Measurements from ENCODE around the gene TIRAP.

TIRAP gene

DNA sequence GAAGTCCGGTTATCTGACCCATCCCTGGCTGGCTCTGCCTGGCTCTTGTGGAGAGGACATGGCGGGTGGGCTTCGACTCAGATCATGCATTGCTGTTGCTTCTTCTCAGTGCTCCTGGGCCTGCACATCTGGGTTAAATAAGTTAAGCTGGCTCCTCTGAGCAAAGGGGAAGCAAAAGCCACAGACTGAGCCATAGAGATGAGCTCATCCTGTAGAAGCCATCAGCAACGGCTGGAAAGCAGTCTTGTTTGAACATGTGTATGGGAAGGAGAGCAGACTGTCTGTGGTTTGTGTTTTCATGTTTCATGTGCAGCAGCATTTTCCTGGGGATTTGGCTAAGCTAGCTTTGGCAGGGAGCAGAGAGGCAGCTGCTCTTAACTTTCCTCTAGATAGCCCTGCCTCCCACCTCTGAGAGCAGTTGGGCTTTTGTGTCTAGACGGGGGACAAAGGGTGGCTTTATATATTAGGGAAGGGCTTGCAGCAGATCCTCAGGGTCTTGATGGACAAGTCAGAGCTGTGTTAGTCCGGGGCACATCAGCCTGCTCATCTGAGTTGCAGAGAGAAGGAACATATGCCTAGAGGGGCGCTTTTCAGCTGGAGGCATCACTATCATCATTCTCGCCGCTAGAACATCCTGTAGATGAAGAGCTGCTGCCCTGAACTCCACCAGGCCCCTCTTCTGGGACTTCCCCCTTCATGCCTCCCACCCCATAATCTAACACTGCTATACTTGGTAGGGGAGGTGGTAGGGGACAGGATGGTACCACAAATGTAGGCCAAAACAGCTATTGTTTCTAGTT, 35.9 kb downstream of the TIRAP start:
- no peak overlapping the region for H3K4me3 ChIP-seq (ENCODE audit: low read depth, low read length)
- TF ChIP-seq, protein P1, sequence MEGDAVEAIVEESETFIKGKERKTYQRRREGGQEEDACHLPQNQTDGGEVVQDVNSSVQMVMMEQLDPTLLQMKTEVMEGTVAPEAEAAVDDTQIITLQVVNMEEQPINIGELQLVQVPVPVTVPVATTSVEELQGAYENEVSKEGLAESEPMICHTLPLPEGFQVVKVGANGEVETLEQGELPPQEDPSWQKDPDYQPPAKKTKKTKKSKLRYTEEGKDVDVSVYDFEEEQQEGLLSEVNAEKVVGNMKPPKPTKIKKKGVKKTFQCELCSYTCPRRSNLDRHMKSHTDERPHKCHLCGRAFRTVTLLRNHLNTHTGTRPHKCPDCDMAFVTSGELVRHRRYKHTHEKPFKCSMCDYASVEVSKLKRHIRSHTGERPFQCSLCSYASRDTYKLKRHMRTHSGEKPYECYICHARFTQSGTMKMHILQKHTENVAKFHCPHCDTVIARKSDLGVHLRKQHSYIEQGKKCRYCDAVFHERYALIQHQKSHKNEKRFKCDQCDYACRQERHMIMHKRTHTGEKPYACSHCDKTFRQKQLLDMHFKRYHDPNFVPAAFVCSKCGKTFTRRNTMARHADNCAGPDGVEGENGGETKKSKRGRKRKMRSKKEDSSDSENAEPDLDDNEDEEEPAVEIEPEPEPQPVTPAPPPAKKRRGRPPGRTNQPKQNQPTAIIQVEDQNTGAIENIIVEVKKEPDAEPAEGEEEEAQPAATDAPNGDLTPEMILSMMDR (IDR thresholded peaks at IDR 0.05; ENCODE audit: control insufficient read depth, extremely low read depth, insufficient read depth), result no peak
- DNase-seq (ENCODE audit: low read depth), result no peak

DNA sequence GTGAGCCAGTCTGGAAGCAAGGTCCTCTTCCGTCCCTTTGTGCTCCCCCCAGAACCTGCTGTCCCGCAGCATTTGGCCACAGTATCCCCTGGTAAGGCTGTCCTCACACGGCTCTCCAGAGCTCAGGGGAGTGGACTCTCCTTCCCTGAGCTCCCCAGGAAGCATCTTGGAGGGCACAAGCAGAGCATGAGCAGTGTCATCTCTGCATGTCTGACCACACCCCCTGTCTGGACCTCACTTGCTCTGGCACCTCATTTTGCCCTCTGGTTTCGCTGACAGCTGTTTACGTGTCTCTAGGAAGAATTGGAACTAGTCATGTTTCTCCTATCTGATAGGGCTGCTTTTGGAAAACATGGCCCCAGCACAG, 36.5 kb downstream of the TIRAP start:
- TF ChIP-seq, protein P1 (IDR thresholded peaks at IDR 0.05; ENCODE audit: control insufficient read depth, extremely low read depth, insufficient read depth), result no peak
- no peak for DNase-seq (ENCODE audit: low read depth)
- H3K4me3 ChIP-seq (ENCODE audit: low read depth, low read length), result no peak overlapping the region

DNA sequence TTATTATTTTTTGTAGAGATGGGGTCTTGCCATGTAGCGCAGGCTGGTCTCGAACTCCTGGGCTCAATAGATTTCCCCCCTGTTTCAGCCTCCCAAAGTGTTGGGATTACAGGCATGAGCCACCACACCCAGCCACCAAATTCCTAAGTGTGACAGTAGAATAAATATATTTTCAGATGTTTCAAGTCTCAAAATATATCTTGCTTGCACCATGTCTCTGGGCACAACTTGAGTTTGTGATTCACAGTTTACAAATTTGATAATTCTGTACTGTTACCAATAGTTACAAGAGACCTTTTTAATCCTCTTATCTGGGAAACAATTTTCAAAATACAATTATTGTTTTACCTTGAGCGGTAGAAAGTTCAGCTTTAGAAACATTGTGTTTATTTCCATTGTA, 40.1 kb downstream of the TIRAP start:
- TF ChIP-seq, protein P1 (IDR thresholded peaks at IDR 0.05; ENCODE audit: control insufficient read depth, extremely low read depth, insufficient read depth), result no peak
- no peak for DNase-seq (ENCODE audit: low read depth)
- H3K4me3 ChIP-seq (ENCODE audit: low read depth, low read length), result no peak overlapping the region

DNA sequence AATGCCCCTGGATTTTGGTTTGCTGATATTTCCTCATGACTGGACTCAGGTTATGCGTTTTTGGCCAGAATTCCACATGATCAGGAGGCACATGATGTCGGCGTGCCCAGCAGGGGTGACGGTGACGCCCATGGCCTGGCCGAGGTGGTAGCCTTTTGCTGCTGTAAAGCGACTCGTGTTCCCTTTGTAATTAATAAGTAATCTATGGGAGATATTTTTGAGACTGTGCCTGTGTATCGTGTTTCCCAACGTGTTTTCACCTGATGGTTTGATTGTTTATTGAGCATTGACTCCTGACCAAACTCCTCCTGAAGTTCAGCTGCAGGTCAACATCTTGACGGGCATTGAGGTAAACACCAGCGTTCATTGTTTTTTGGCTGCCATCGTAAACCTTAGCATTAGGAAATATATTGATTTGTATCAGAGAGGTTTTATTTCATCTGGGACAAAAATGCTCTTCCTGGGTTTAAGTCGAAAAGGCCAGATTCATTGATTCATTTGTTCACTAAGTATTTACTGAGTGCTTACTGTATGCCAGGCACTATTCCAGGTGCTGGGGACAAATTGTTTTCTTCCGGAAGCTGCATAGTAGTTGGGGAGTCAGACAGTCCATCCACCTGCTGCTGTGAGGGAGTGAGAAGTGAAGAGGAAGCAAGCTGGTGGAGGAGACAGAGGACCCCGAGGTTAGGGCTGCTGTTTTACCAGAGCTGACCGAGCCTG, 44.5 kb downstream of the TIRAP start:
- H3K4me3 ChIP-seq (ENCODE audit: low read depth, low read length), result no peak overlapping the region
- TF ChIP-seq, protein P1 (IDR thresholded peaks at IDR 0.05; ENCODE audit: control insufficient read depth, extremely low read depth, insufficient read depth), result no peak
- no peak for DNase-seq (ENCODE audit: low read depth)

DNA sequence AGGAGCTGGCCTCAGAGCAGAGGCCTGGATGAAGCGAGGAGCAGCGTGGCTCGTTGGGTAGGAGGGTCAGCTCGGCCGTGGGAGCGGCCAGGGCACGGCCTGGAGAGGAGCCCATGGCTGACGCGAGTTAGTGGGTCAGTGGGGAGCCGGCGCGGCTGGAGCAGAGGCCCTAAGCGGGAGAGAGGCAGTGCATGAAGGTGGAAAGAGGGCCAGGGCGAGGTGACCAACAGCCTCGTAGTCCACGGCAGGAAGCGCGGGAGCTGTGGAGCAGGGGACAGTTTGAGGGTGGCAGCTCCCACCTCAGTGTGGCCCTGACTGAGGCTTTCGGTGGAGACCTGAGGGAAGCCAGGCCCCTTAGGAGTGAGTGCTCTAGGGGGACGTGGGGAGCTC, 45.1 kb downstream of the TIRAP start:
- DNase-seq (ENCODE audit: low read depth), result no peak
- TF ChIP-seq, protein P1 (IDR thresholded peaks at IDR 0.05; ENCODE audit: control insufficient read depth, extremely low read depth, insufficient read depth), result no peak
- no peak overlapping the region for H3K4me3 ChIP-seq (ENCODE audit: low read depth, low read length)

DNA sequence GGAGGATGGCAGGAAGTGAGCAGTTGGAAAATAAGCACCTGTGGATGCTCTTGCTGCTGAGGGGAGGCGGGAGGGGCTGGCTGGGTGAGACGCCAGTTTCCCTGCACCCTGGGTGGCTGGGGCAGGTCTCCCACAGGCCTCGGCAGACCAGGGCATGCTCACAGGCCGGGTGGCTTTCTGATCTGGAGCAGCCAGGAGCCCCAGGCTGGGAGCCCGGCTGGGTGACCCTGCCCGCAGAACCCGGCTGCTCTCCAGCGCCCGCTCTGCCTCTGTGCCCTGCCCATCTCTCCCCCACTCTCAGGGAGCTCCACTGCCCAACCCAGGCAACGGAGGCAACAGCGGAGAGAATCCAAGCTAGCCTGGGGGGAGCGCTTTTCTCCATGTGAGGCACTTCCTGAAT, 45.6 kb downstream of the TIRAP start:
- TF ChIP-seq, protein P1 (IDR thresholded peaks at IDR 0.05; ENCODE audit: control insufficient read depth, extremely low read depth, insufficient read depth), result no peak
- DNase-seq (ENCODE audit: low read depth), result no peak
- H3K4me3 ChIP-seq (ENCODE audit: low read depth, low read length), result no peak overlapping the region

All from LNCaP clone FGC (cell line).